Body of pancreas (tissue), 4 donors: Measurements from ENCODE around the gene PALM. TPM values are rescaled to one million over a fixed set of nuclear protein-coding genes. Genes with fewer than 3 reads are reported as not detected.
A peak's percentile ranks its signal among the peaks of the same experiment; 100 is the strongest.

Experiments used
- ATAC-seq: fragments of 150-250 bp; one replicate; pipeline ENCODE4 v1.9.1; 2016
- DNase-seq, 4 donors: peaks; one replicate each; pipeline ENCODE4 v3.0.0-alpha.2; 2019
- H3K27ac ChIP-seq, 4 donors: fragments of 200-600 bp; sonication (generic); 1 replicate in 3 of 4; 2 replicates in 1 of 4; pipeline versions ENCODE4 v1.5.1 to v1.6.1; 2016 to 2019; ENCODE audit warnings: mild to moderate bottlenecking in 1 of 4, mixed read lengths in 1 of 4, moderate library complexity in 1 of 4
- H3K27me3 ChIP-seq, 2 donors: fragments of 200-600 bp; sonication (generic); one replicate each; pipeline ENCODE4 v1.6.0; 2016; ENCODE audit warnings: mild to moderate bottlenecking in 1 of 2
- H3K36me3 ChIP-seq, 2 donors: fragments of 200-600 bp; sonication (generic); replicated peaks in 1 of 2; 2 replicates each; pipeline ENCODE4 v1.5.1; 2016; ENCODE audit warnings: low read depth in 2 of 2; ENCODE audit not compliant: insufficient read depth in 1 of 2
- H3K4me1 ChIP-seq: fragments of 200-600 bp; sonication (generic); one replicate; pipeline ENCODE4 v1.6.0; 2016
- H3K4me3 ChIP-seq, 2 donors: fragments of 200-600 bp; sonication (generic); 1 replicate in 1 of 2; 2 replicates in 1 of 2; pipeline ENCODE4 v1.5.1; 2016 to 2019
- H3K9me3 ChIP-seq, 3 donors: fragments of 200-600 bp; sonication (generic); 1 replicate in 2 of 3; 2 replicates in 1 of 3; pipeline ENCODE4 v1.5.1; 2016
- CTCF ChIP-seq, 7 experiments: fragments of 450-650 bp in 4 of 7; fragments of 200-600 bp in 3 of 7; sonication (generic) in 3 of 7; IDR thresholded peaks; one replicate each; pipeline ENCODE4 v1.5.1; 2016 to 2019; ENCODE audit warnings: antibody characterized with exemption in 7 of 7
- POLR2A ChIP-seq, 3 donors: fragments of 450-650 bp; IDR thresholded peaks; one replicate each; pipeline ENCODE4 v1.6.1; 2016; ENCODE audit warnings: antibody characterized with exemption in 3 of 3, mild to moderate bottlenecking in 2 of 3
- WGBS, 2 donors: methylation state at CpG; one replicate each; pipeline ENCODE4 v1.1.5; 2017; 5-methylcytosine and 5-hydroxymethylcytosine counted together
- intact Hi-C: fragments of 100-400 bp; cut with DNase I; formaldehyde crosslinking; loops from one replicate; pipeline ENCODE4 v1.15.1; 2023
- total RNA-seq, 2 donors: library from RNA; depleted of rRNA; stranded (reverse); fragments of >200 nt; gene quantifications; one replicate each; pipeline ENCODE4 v1.1.0, GENCODE V29; 2016

Gene PALM
- total RNA-seq, 2 donors from 2014 or later, result 14.8 to 32.6 TPM

- peaks cover 0 to 10% of the 10 kb centered on the region in 2 donors for H3K27me3 ChIP-seq
- H3K36me3 ChIP-seq, result no peaks in the 10 kb centered on the region
- intact Hi-C loops, result no loop called here
- H3K9me3 ChIP-seq, result peaks cover 0 to 6% (median 0%) of the 10 kb centered on the region in 3 donors
- no peak overlapping the region for H3K4me3 ChIP-seq
- TF ChIP-seq POLR2A (IDR thresholded peaks at IDR 0.05) (no peak), CTCF (IDR thresholded peaks at IDR 0.05) (no peak)
- no peak overlapping the region for H3K27ac ChIP-seq
- H3K4me1 ChIP-seq, result peaks cover 17% of the 10 kb centered on the region
- WGBS, 2 donors, result 66 to 67% methylated on average over 15 to 20 of the region's 21 CpGs
- DNase-seq (no peak), ATAC-seq (no peak)
Observed at GRCh38 chr19:710767-711166, 2.0 kb downstream of the PALM start.

GRCh38 chr19:711254-711653 is 2.5 kb downstream of the PALM start:
- no peak overlapping the region for H3K27ac ChIP-seq
- H3K4me3 ChIP-seq, result no peak overlapping the region

GRCh38 chr19:715347-715746 is 6.6 kb downstream of the PALM start:
- H3K27ac ChIP-seq, result no peak overlapping the region
- H3K4me3 ChIP-seq, result no peak overlapping the region
- intact Hi-C loops, result no loop called here
- no peaks in the 10 kb centered on the region for H3K36me3 ChIP-seq
- WGBS, 2 donors, result 87 to 98% methylated on average over 3 of the region's 3 CpGs
- peaks cover 11% of the 10 kb centered on the region for H3K4me1 ChIP-seq
- peaks cover 0 to 6% (median 0%) of the 10 kb centered on the region in 3 donors for H3K9me3 ChIP-seq
- TF ChIP-seq CTCF (IDR thresholded peaks at IDR 0.05), result no peak
- no peak for TF ChIP-seq POLR2A (IDR thresholded peaks at IDR 0.05)
- no peaks in the 10 kb centered on the region for H3K27me3 ChIP-seq
- DNase-seq (no peak), ATAC-seq (no peak)

More at GRCh38 chr19:711254-711653, 2.5 kb downstream of the PALM start:
- Histone ChIP-seq H3K27me3 (peaks cover 0 to 10% of the 10 kb centered on the region in 2 donors), H3K9me3 (peaks cover 0 to 6% (median 0%) of the 10 kb centered on the region in 3 donors), H3K4me1 (peaks cover 17% of the 10 kb centered on the region), H3K36me3 (no peaks in the 10 kb centered on the region)
- ATAC-seq (no peak), DNase-seq (no peak)
- WGBS, 2 donors, result 68 to 69% methylated on average over 8 of the region's 8 CpGs
- no peak for TF ChIP-seq CTCF (IDR thresholded peaks at IDR 0.05)
- TF ChIP-seq POLR2A (IDR thresholded peaks at IDR 0.05), result no peak
- intact Hi-C loops, result no loop called here

GRCh38 chr19:718251-718951 is 9.7 kb downstream of the PALM start:
- H3K36me3 ChIP-seq, result no peaks in the 10 kb centered on the region
- H3K4me3 ChIP-seq, result no peak overlapping the region
- H3K27ac ChIP-seq, result peak overlapping the region in 1 of 4 donors; percentile 21
- peaks cover 11% of the 10 kb centered on the region for H3K4me1 ChIP-seq
- DNase-seq (no peak), ATAC-seq (no peak)
- no peaks in the 10 kb centered on the region for H3K27me3 ChIP-seq
- peaks cover 0 to 6% (median 0%) of the 10 kb centered on the region in 3 donors for H3K9me3 ChIP-seq
- intact Hi-C loops, result no loop called here
- no peak for TF ChIP-seq CTCF (IDR thresholded peaks at IDR 0.05)
- no peak for TF ChIP-seq POLR2A (IDR thresholded peaks at IDR 0.05)
- 54 to 59% methylated on average over 20 of the region's 23 CpGs for WGBS, 2 donors
